Measurements from ENCODE around the gene KRTAP1-5. TPM values are rescaled to one million over a fixed set of nuclear protein-coding genes. Genes with fewer than 3 reads are reported as not detected.

KRTAP1-5 gene
- total RNA-seq, result not detected in 2 replicates

GRCh38 chr17:41026715-41027471, at the start of gene KRTAP1-5:
Gene KRTAP1-5, minus strand, starts transcription at chr17:41027208. Its CDS starts 53 bp downstream, at chr17:41027155.

GRCh38 chr17:41065829-41066624, 39.0 kb upstream of the KRTAP1-5 start, which contains the start of gene KRTAP2-4:
Gene KRTAP2-4, minus strand, starts transcription at chr17:41065879. Its CDS starts 34 bp downstream, at chr17:41065845.

GRCh38 chr17:41060052-41060604, 33.1 kb upstream of the KRTAP1-5 start, which contains the start of gene KRTAP2-3:
Gene KRTAP2-3, minus strand, starts transcription at chr17:41060114. Its CDS starts 64 bp downstream, at chr17:41060050.

GRCh38 chr17:41055130-41055529, 28.1 kb upstream of the KRTAP1-5 start, which contains the start of gene KRTAP2-2:
Gene KRTAP2-2, minus strand, starts transcription at chr17:41055230. Its CDS starts 19 bp downstream, at chr17:41055211.

GRCh38 chr17:41046735-41047465, 19.9 kb upstream of the KRTAP1-5 start, which contains the start of gene KRTAP2-1:
Gene KRTAP2-1, minus strand, starts transcription at chr17:41047316. Its CDS starts 49 bp downstream, at chr17:41047267.

GRCh38 chr17:41040783-41041571, 14.0 kb upstream of the KRTAP1-5 start, which contains the start of gene KRTAP1-1:
Gene KRTAP1-1, minus strand, starts transcription at chr17:41041450. Its CDS starts 53 bp downstream, at chr17:41041397.

GRCh38 chr17:41034346-41034935, 7.4 kb upstream of the KRTAP1-5 start, which contains the start of gene KRTAP1-3:
Gene KRTAP1-3, minus strand, starts transcription at chr17:41034874. Its CDS starts 53 bp downstream, at chr17:41034821.

GRCh38 chr17:41029633-41030245, 2.7 kb upstream of the KRTAP1-5 start, which contains the start of gene KRTAP1-4:
Gene KRTAP1-4, minus strand, starts transcription at chr17:41030195. Its CDS starts 117 bp downstream, at chr17:41030078.

GRCh38 chr17:41008811-41009210, 18.2 kb downstream of the KRTAP1-5 start, which contains the start of gene KRTAP3-1:
Gene KRTAP3-1, minus strand, starts transcription at chr17:41009128. Its CDS starts 54 bp downstream, at chr17:41009074.

GRCh38 chr17:40999563-40999962, 27.4 kb downstream of the KRTAP1-5 start, which contains the start of gene KRTAP3-2:
Gene KRTAP3-2, minus strand, starts transcription at chr17:40999906. Its CDS starts 53 bp downstream, at chr17:40999853.

GRCh38 chr17:40993839-40994238, 33.2 kb downstream of the KRTAP1-5 start, which contains the start of gene KRTAP3-3:
Gene KRTAP3-3, minus strand, starts transcription at chr17:40994164. Its CDS starts 67 bp downstream, at chr17:40994097.

GRCh38 chr17:40984226-40984625, 42.8 kb downstream of the KRTAP1-5 start, which contains the start of gene KRT40:
Gene KRT40, minus strand, starts transcription at chr17:40984326. Its CDS starts 53 bp downstream, at chr17:40984273.

Other genes with a start within 250 kb of the KRTAP1-5 start
- not detected in 2 replicates for gene KRT27, start 244.7 kb downstream of the KRTAP1-5 start, total RNA-seq
- gene KRT28, start 227.2 kb downstream of the KRTAP1-5 start, total RNA-seq, result not detected in 2 replicates
- gene KRT10, start 204.6 kb downstream of the KRTAP1-5 start, total RNA-seq, result 8.9 and 10.4 TPM in 2 replicates
- gene KRT12, start 160.0 kb downstream of the KRTAP1-5 start, total RNA-seq, result not detected in 2 replicates
- gene KRT20, start 142.0 kb downstream of the KRTAP1-5 start, total RNA-seq, result not detected in 2 replicates
- gene KRT23, start 89.6 kb downstream of the KRTAP1-5 start, total RNA-seq, result not detected in 2 replicates
- not detected in 2 replicates for gene KRT39, start 60.3 kb downstream of the KRTAP1-5 start, total RNA-seq
- not detected in 2 replicates for gene KRT40, start 42.9 kb downstream of the KRTAP1-5 start, total RNA-seq
- gene KRTAP3-3, start 33.0 kb downstream of the KRTAP1-5 start, total RNA-seq, result not detected in 2 replicates
- gene KRTAP3-2, start 27.3 kb downstream of the KRTAP1-5 start, total RNA-seq, result not detected in 2 replicates
- gene KRTAP3-1, start 18.1 kb downstream of the KRTAP1-5 start, total RNA-seq, result not detected in 2 replicates
- gene KRTAP1-4, start 3.0 kb upstream of the KRTAP1-5 start, total RNA-seq, result not detected in 2 replicates
- not detected in 2 replicates for gene KRTAP1-3, start 7.7 kb upstream of the KRTAP1-5 start, total RNA-seq
- not detected in 2 replicates for gene KRTAP1-1, start 14.2 kb upstream of the KRTAP1-5 start, total RNA-seq
- not detected in 2 replicates for gene KRTAP2-1, start 20.1 kb upstream of the KRTAP1-5 start, total RNA-seq
- gene KRTAP2-2, start 28.0 kb upstream of the KRTAP1-5 start, total RNA-seq, result not detected in 2 replicates
- gene KRTAP2-3, start 32.9 kb upstream of the KRTAP1-5 start, total RNA-seq, result not detected in 2 replicates
- not detected in 2 replicates for gene KRTAP2-4, start 38.7 kb upstream of the KRTAP1-5 start, total RNA-seq
- not detected in 2 replicates for gene KRTAP4-7, start 56.9 kb upstream of the KRTAP1-5 start, total RNA-seq
- not detected in 2 replicates for gene KRTAP4-8, start 70.9 kb upstream of the KRTAP1-5 start, total RNA-seq
- gene KRTAP4-16, start 75.0 kb upstream of the KRTAP1-5 start, total RNA-seq, result not detected in 2 replicates
- not detected in 2 replicates for gene KRTAP4-9, start 78.2 kb upstream of the KRTAP1-5 start, total RNA-seq
- gene KRTAP4-11, start 91.2 kb upstream of the KRTAP1-5 start, total RNA-seq, result not detected in 2 replicates
- not detected in 2 replicates for gene KRTAP4-12, start 97.0 kb upstream of the KRTAP1-5 start, total RNA-seq
- not detected in 2 replicates for gene KRTAP4-6, start 113.3 kb upstream of the KRTAP1-5 start, total RNA-seq
- not detected in 2 replicates for gene KRTAP4-5, start 122.6 kb upstream of the KRTAP1-5 start, total RNA-seq
- gene KRTAP4-4, start 133.5 kb upstream of the KRTAP1-5 start, total RNA-seq, result not detected in 2 replicates
- gene KRTAP4-3, start 141.0 kb upstream of the KRTAP1-5 start, total RNA-seq, result not detected in 2 replicates
- gene KRTAP4-2, start 151.0 kb upstream of the KRTAP1-5 start, total RNA-seq, result not detected in 2 replicates
- not detected in 2 replicates for gene KRTAP4-1, start 157.7 kb upstream of the KRTAP1-5 start, total RNA-seq
- not detected in 2 replicates for gene KRTAP9-1, start 162.7 kb upstream of the KRTAP1-5 start, total RNA-seq
- not detected in 2 replicates for gene KRTAP9-2, start 199.4 kb upstream of the KRTAP1-5 start, total RNA-seq
- not detected in 2 replicates for gene KRTAP9-3, start 205.2 kb upstream of the KRTAP1-5 start, total RNA-seq
- not detected in 2 replicates for gene KRTAP9-8, start 210.8 kb upstream of the KRTAP1-5 start, total RNA-seq
- not detected in 2 replicates for gene KRTAP9-4, start 222.5 kb upstream of the KRTAP1-5 start, total RNA-seq
- gene KRTAP9-9, start 228.2 kb upstream of the KRTAP1-5 start, total RNA-seq, result not detected in 2 replicates
- gene KRTAP9-6, start 238.2 kb upstream of the KRTAP1-5 start, total RNA-seq, result not detected in 2 replicates
- not detected in 2 replicates for gene KRTAP9-7, start 248.5 kb upstream of the KRTAP1-5 start, total RNA-seq